T-helper 1 cell treated with Interleukin-12 subunit alpha and Interleukin-12 subunit beta and Interleukin-4 antibody, amounts not matched to agents 30 ng/mL and 1 ng/mL, for 36 hours (primary cell): ENCODE measurements around the gene SARS2. TPM values are rescaled to one million over a fixed set of nuclear protein-coding genes. Genes with fewer than 3 reads are reported as not detected.
"Not testable (repeated sequence)": the region's sequence is repeated elsewhere in the genome, so short reads cannot be mapped to it uniquely, and the experiment has no call there.

ENCODE experiments used
- intact Hi-C: fragments of 100-400 bp; cut with micrococcal nuclease; formaldehyde crosslinking; loops from one replicate; pipeline ENCODE4 v1.15.1; 2024
- total RNA-seq: library from RNA; stranded (reverse); gene quantifications from 2 replicates; pipeline ENCODE4 v1.2.3, GENCODE V29; 2022

Gene SARS2
- total RNA-seq, 1 donor from 2014 or later, result 29.5 TPM

- intact Hi-C loops, result no loop called here
Observed at GRCh38 chr19:38894968-38895367, 35.6 kb downstream of the SARS2 start.

DNA sequence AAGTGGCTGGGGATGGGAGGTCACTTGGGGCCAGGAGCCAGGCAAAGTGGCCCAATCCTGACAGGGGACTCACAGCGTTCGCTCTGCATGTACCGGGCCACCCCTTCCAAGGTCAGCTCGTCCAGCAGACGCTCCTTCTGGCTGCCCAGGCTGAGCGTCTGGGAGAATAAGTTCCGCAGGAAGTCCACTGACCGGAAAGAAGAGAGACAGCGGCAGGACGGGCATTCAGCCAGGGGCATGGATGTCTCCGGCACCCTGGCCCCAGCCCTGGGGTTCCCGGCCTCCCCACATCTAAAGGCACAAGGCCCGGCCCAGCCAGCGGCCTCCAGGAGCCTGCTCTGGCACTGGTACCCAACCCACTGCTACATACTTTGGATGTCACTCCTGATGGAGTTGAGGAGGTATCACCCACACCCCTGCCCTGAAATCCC lies 37.2 kb downstream of the SARS2 start:
- intact Hi-C loops, result no loop called here

DNA sequence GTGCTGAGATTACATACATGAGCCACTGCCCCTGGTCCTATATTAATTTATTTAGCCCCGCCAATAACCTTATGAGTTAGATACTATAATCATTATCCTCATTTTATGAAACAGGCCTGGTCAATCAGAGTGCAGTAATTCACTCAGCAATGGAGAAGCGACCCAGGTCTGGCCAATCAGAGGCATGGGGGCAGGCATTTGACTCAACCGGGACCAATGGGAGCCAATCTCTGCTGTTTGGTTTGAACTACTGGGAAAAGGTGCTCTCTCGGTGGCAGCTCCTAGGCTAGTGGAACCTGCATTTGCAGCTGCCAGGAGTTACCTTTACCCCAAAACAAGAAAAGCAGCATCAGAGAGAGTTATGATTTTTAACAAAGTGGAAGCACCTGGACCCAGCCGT lies 37.7 kb downstream of the SARS2 start:
- intact Hi-C loops, result no loop called here

DNA sequence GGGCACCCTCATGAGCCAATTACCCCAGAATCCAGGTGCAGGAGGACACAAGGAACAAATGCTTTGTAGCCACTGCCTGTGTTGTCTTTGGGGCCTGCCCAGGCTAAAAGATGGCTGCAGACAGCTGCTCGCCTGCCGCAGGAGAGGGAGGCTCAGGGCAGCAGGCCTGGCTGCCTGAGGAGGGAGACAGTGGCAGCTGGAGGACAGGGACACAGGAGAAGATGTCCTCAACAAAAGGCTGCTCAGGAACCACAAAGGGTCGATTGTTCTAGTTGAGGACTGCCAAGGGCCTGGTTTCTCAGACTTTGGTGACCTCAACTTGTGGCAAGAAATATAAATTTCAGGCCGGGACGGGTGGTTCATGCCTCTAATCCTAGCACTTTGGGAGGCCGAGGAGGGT lies 38.8 kb downstream of the SARS2 start:
- intact Hi-C loops, result no loop called here

GRCh38 chr19:38890686-38891085 lies 39.9 kb downstream of the SARS2 start:
- intact Hi-C loops, result no loop called here

DNA sequence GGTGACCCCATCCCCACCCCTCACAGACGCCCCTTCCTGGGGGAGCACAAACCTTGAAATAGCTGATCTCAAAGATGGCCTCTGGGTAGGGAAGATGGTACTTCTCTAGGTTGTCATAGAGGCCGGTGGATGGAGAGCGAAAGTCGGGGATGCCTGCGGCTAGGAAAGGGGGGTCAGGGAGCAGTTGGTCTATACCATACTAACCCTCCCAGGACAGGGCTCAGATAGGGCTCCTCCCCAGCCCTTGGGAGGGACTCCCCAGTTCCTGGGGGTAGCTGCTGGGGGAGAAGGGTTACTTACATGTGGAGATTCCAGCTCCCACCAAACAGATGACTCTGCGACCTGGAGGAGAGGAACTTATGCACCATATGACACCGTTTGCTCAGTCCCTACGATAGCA lies 40.8 kb downstream of the SARS2 start:
- intact Hi-C loops, result loop anchor here (5.0 kb wide), 1 partner anchor 488 kb away; the partner anchor contains the start of gene FAM98C

DNA sequence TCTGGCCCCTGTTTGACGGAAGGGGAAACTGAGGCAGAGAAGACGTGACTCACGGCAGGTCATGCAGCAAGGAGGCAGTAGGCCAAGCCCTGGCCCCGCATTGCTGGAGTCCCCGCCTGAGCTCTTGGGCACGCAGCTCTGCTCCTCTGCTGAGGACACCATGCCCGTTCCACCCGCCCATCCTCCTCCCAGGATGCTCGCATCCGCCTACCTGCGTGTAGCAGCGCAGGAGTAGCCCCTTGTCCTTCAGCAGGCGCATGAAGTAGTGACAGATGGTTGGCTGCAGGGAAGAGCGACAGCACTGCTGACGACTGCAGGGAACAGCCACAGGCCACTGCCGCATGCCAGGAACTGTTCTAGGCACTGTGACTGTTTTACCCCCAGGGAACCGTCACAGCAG lies 41.7 kb downstream of the SARS2 start:
- intact Hi-C loops, result loop anchor here (5.0 kb wide), 1 partner anchor 487 kb away; the partner anchor contains the start of gene FAM98C

DNA sequence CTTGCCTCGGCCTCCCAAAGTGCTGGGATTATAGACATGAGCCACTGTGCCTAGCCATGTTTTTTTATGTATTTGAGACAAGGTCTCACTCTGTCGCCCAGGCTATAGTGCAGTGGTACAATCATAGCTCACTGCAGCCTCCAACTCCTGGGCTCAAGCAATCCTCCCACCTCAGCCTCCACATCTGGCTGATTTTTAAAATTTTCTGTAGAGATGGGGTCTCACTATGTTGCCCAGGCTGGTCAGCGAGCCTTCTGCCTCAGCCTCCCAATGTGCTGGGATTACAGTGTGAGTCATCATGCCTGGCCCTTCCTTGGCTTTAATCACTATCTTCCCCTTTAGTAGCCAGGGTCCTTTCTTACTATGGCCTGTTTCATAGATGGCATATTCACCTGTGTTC lies 45.9 kb downstream of the SARS2 start:
- intact Hi-C loops, result loop anchor here (5.0 kb wide), 1 partner anchor 482 kb away; the partner anchor contains the start of gene FAM98C

GRCh38 chr19:38883286-38883685 lies 47.3 kb downstream of the SARS2 start:
- intact Hi-C loops, result no loop called here

DNA sequence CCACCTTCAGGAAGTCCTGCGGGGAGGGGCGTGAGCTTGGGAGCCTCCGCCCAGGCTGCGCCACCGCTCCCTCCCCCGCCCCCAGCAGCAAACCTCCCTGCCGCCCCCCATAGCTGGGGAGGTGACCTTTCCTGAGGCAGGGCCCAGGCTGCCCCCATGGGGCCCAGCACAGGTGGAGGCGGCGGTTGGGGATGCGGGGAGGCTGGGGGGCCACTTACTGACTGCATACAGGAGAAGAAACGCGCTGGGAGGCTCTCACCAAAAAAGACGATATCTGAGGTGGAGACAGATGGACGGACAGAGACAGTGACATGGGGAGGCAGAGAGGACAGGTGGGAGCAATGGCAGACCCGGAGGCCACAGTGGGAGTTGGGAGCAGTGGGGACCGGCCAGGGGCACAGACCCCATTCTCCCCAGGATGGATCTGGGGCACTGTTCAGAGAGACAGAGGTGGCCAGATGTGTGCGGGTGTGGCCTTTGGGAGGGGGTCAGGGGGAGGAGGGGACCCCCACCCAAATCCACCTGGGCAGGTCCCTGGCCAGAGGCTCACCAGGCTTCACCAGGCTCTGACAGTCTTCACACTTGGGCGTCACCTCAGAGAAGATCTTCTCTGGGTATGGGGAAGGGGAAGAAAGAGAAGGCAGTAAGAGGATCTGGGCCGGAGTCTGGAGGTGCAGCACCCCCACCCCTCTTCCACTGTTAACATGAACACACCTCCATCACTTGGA lies 49.5 kb downstream of the SARS2 start:
- intact Hi-C loops, result no loop called here

- intact Hi-C loops, result no loop called here
Observed at GRCh38 chr19:38880076-38880881, 50.3 kb downstream of the SARS2 start.

- intact Hi-C loops, result loop anchor here (2.0 to 5.0 kb wide), 2 partner anchors 31 to 1102 kb away; partner anchors contain the start of genes HNRNPL and ZNF573
Observed at GRCh38 chr19:38879400-38879751, 51.2 kb downstream of the SARS2 start.

DNA sequence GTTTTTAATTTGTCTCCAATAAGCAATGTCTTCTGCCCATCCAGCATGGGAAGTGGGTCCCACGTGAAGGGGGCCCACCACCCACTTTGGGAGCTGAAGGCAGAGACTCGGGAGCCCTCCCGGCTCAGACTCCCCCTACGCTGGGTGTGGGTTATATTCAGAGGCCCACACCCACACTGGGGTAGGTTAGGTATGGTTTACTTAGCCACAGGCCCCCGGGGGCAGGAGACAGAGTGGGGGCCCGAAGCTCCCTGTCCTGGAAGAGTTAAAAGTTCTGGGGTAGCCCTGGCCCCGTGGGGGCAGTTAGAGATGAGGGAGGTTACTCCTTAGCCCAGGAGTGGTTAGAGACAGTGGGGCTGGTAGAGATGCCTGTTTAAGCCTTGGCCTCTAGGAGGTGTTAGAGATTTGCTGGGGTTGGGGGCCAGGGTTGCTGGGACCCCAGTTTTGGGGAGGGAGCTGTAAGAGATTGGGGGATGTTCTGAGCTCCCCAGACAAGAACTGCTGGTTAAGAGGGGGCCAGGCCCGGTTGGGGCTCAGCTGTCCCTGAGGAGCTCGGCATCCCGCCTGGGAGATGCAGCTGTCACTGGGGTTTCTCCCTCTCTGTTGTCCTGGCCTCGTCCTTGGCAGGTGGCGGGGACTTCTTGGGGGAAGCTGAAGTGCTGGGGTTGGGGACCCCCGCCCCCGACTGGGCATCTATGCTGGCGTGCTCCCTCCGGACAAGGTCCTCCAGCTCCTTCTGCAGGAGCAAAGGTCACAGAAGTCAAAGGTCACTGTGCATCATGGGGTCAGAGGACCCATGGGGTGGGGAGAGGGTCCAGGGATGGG lies 51.8 kb downstream of the SARS2 start:
- intact Hi-C loops, result loop anchor here (1.0 to 5.0 kb wide), 5 partner anchors 9 to 1101 kb away; partner anchors contain the start of genes ECH1, HNRNPL and ZNF573

DNA sequence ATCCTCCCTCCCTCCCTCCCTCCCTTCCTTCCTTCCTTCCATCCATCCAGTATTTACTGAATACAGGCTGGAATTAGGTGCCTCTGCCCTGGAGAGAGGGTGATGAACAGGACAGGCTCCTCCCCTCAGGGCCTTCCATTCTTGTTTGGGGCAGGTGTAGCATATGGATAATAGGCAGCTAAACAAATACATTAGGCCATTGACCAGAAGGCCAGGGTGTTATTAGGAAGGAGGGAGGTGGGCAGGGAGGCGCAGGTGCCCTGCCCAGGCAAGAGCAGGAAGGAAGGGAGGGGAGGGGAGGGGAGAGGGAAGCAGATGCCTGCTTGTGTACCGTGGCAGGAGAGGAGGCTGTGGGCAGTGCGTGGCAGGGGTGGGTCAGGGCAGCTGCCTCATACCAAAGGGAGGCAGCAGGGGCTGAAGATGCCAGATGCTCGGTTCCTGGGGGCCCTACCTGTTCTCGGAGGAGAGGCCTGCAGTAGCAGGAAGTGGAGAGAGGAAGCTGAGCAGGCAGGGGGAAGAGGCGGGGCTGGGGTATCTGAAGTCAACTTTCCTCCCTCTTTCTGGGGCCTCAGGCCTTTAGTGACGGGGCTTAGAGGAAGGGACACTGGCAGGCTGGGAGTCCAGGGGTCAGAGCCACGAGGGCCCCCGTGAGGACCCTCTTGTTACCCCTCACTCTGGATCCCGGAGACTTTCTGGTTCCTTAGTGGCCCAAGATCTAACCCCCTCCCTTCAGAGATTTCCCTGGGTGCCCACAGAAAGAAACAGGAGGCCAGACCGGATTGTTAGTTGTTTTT lies 52.6 kb downstream of the SARS2 start, which contains the start of gene RINL:
TSS of gene RINL (minus strand) at position 495 of the 794 bp plus-strand sequence. CDS start 1,533 bp downstream, outside the sequence.
- intact Hi-C loops, result loop anchor here (1.0 to 5.0 kb wide), 5 partner anchors 9 to 1101 kb away; partner anchors contain the start of genes ECH1, HNRNPL and ZNF573

GRCh38 chr19:38875656-38876395 lies 54.7 kb downstream of the SARS2 start:
- intact Hi-C loops, result loop anchor here (5.0 kb wide), 1 partner anchor 1099 kb away; the partner anchor contains the start of gene ZNF573

GRCh38 chr19:38873400-38873799 lies 57.2 kb downstream of the SARS2 start:
- intact Hi-C loops, result not testable (repeated sequence)

- intact Hi-C loops, result no loop called here
Observed at GRCh38 chr19:38870612-38871011, 60.0 kb downstream of the SARS2 start.

DNA sequence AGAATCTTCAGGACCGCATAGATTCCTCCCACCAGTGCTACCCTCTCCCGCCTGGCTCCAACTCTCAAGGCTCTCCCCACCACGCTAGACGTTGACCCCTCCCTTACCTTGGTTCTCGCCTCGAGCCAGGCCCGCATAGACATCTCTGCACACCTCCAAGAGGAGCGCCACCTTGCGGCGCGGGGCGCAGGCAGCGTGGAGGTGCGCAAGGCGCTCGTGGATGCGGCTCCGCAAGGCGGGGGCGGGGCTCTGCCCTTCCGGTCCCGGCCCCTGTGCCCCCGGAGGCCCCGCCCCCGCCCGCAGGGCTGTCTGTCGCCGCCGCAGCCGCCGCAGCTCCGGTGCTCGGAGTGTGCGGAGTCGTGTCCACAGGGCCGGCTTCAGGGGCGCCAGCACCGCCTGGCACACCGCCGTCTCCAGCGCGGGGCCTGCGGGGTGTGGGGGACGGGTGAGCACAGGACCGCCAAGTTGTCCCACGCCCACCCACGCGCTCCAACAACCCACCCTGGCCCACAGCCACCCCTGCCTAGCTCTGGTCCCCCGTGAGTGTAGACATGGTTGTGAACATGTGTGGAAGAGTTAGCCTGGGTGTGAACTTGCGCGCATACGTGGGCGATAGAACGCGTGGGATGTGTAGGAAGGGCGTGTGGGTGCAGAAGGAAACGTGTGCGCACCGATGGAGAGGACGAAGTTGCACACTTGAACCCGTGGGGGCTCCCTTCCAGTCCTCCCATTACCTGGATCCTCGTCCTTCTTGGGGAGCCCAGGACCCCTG lies 60.5 kb downstream of the SARS2 start:
- intact Hi-C loops, result loop anchor here (1.0 to 2.0 kb wide), 5 partner anchors 8 to 223 kb away; partner anchors contain the start of genes ACTN4, ECH1, NFKBIB and RINL
